HUDEP-2 (cell line): Measurements from ENCODE around the gene VSTM2B.
"Not testable (repeated sequence)": the region's sequence is repeated elsewhere in the genome, so short reads cannot be mapped to it uniquely, and the experiment has no call there.

Experiments
- DNase-seq, 76 experiments: peaks; one replicate each; lab custom pipeline; 2025; ENCODE audit not compliant: unreplicated experiment in 76 of 76; lab: John Stamatoyannopoulos, UW

Gene VSTM2B

GRCh38 chr19:29525901-29526729 is at the start of gene VSTM2B:
Gene VSTM2B, plus strand, starts transcription at chr19:29525994. Its CDS starts 590 bp downstream, at chr19:29526584.
- no peak for DNase-seq

- no peak for DNase-seq
Observed at GRCh38 chr19:29476528-29476927, 49.3 kb upstream of the VSTM2B start.

DNA sequence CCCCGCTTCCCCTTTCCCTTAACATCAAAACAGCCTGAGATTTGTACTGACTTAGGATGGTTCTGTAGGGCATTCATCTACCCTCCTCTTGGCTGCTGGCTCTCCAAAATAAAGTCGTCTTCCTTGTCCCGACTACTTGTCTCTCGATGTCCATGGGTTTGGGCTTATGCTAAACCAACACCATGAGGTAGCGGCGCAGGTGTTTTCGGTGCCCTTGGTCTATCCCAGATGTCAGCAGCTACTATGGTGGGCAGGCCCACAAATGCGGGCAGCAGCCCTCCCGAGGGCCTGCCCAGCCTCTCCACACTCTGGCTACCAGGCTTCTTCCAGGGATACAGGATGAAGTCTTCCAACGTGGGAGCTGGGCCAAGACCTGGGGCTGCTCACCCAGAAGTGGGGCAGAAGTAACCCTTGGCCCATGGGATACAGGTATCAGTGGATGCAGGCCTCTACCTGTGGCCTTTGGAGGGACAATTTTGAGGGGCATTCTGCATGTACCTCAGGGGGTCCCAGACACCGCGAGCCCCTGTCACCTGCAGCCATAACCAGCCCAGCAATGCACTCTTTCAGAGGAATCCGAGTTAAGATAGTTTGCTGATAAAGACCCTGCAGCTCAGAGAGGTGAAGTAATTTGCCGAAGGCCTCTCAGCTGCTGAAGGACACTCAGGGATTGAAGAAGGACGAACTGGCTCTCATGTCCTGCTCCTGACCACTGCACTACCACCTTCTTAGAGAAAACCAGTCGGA is 47.8 kb upstream of the VSTM2B start:
- no peak for DNase-seq

- DNase-seq, result peak in 23 of 76 experiments; percentile 4 to 38 (median 20)
Observed at GRCh38 chr19:29478578-29479565, 46.9 kb upstream of the VSTM2B start.

DNA sequence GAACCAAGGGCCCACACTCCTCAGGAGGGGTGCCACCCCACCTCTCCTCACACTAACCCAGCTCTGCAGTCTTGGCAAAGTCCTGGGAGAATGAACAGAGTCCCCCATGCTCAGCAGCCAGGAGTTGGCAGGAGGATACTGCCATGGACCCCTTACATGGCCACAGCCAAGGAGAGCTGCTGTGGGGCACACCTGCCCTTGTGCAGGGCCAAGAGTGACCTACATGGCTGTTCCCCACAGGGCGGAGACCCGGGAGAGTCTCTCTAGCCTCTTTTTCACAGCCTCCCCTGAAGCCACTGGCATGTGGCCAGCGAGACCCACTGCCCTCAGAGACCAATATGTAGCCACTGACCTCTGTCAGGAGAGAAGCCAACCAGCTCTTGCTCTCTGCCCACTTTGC is 45.9 kb upstream of the VSTM2B start:
- no peak for DNase-seq

DNA sequence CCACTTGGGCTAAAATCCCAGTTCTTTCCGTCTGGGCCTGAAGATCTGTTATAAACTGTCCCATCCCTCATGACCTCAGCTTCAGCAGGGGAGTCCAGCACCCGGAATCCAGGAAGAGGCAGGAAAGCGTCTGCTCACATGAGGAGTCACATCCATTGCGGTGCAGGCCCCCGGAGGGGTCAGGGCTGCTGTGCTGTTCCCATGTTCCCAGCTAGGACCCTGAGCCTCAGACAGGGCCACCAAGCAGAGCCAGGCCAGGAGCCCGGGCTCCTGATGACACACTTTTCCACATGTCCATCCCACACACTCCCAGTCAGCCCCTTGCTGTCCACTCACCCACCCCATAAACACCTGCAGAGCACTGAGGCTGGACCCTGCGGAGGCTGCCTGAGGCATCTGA is 45.3 kb upstream of the VSTM2B start:
- no peak for DNase-seq

GRCh38 chr19:29482855-29483640 is 42.7 kb upstream of the VSTM2B start:
- no peak for DNase-seq

DNA sequence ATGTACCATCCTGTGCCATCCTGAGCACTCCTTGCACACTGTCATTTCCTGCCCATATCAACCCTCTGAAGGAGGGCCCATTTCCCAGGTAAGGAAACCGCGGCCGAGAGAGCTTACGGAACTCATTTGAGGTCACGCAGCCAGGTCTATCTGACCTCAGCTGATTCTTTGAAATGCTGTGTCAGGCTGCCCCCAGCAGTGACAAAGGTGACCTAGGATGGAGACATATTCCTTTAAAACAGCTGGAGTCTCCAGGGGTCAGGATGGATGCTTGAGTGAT is 42.2 kb upstream of the VSTM2B start:
- no peak for DNase-seq

GRCh38 chr19:29483944-29484581 is 41.7 kb upstream of the VSTM2B start:
- no peak for DNase-seq

GRCh38 chr19:29484876-29485275 is 40.9 kb upstream of the VSTM2B start:
- no peak for DNase-seq

- no peak for DNase-seq
Observed at GRCh38 chr19:29485293-29485692, 40.5 kb upstream of the VSTM2B start.

DNA sequence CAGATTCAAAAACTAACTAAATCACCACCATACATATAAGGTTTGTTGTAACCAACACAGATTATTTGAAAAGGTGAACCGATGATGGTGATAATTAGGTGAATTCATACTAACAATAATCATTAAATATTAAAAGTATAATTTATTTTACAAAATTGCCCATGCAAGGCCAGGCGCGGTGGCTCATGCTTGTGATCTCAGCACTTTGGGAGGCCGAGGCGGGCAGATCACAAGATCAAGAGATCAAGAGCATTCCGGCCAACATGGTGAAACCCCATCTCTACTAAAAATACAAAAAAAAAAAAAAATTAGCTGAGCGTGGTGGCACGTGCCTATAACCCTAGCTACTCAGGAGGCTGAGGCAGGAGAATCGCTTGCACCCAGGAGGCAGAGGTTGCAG is 38.8 kb upstream of the VSTM2B start:
- DNase-seq, result not testable (repeated sequence)

- no peak for DNase-seq
Observed at GRCh38 chr19:29487432-29487831, 38.4 kb upstream of the VSTM2B start.

DNA sequence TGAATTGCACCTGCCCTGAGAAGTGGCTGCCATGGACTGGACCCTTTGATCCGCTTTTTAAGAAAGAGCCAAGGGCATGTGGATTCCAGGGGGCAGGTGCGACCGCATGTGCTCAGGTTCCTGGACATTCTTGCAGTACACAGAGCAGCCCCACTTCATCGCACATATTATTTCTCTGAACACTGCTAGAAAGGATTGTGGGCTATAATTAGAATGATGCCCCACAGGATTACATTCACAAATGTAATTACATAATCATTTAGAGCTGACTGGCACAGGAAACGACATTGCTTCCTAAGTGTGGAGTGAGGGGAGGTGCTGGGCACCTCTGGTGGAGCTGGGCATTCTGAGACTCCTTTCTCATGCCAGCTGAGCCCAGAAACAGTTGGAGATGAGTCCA is 37.5 kb upstream of the VSTM2B start:
- no peak for DNase-seq

- DNase-seq, result no peak
Observed at GRCh38 chr19:29489172-29489951, 36.4 kb upstream of the VSTM2B start.

- no peak for DNase-seq
Observed at GRCh38 chr19:29491491-29491890, 34.3 kb upstream of the VSTM2B start.

GRCh38 chr19:29491995-29492577 is 33.7 kb upstream of the VSTM2B start:
- no peak for DNase-seq

DNA sequence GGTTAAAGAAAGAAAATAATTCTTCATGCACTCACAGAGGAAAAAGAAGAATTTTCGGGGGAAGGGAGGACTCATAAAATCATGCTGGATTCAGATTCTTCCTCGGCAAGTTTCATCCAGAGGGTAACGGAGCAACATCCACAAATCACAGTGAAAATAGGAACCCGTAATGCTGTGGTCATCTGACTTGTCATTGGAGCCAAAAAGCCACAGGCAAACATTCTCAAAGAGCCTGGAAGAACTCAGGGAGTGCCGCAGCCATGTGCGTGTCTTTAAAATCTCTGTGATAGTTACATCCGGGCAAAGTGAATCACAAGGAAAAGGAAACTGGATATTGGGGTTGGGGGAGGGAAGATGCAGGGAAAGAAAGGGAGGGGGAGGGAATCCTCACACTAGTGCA is 33.0 kb upstream of the VSTM2B start:
- no peak for DNase-seq

- DNase-seq, result no peak
Observed at GRCh38 chr19:29495091-29495490, 30.7 kb upstream of the VSTM2B start.
